Measurements from ENCODE around the gene AOAH. TPM values are rescaled to one million over a fixed set of nuclear protein-coding genes. Genes with fewer than 3 reads are reported as not detected.

Gene AOAH
- total RNA-seq, 4 donors from 2014 or later, result 0.68 to 12.0 (median 4.8) TPM

DNA sequence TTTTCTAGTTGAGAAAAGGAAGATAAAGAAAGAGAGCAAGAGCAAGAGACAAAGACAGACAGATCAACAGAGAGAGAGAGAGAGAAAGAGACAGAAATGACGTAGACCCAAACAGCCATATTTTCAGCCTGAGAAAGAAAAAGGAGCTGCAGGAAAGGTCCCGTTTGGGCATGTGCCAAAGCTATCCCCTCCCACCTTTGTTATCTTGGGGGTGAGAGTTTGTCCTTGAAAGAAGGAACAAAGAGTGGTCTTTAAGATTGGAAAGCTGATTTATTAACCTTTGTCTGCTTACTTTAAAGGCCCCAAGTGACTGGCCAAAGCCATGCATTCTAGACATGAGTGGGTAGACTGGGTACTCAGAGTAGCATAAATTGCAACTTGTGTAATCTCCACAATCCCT, 98.2 kb downstream of the AOAH start:
- H3K27me3 ChIP-seq, result no peaks in the 10 kb centered on the region
- H3K36me3 ChIP-seq, result no peaks in the 10 kb centered on the region
- H3K9me3 ChIP-seq, result no peaks in the 10 kb centered on the region
- no peak overlapping the region for H3K27ac ChIP-seq
- intact Hi-C loops (cut with DNase I), result no loop called here
- no peak overlapping the region for H3K4me3 ChIP-seq
- TF ChIP-seq POLR2A (IDR thresholded peaks at IDR 0.05), result no peak
- TF ChIP-seq CTCF (IDR thresholded peaks at IDR 0.05), result no peak
- no peaks in the 10 kb centered on the region for H3K4me1 ChIP-seq
- 72 to 73% methylated on average over 2 of the region's 2 CpGs for WGBS, 2 donors
- no peak for DNase-seq

DNA sequence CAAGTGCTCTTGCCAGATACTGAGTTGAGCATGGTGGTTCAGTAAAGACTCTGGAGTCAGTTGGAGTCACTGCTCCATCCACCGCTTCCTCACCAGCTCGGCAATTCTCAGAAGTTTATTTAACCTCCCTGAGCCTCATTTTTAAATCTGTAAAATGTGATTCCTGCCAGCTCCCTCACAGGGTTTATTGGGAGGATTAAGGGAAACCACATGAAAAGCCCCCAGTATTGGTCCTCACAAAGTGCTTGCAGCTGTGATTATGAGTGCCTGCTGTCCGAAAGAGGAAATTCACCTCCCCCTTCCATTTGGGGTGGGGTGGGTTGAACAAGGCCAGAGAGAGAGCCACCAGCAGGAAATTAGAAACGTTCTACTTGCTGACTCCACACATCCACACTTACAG, 99.0 kb downstream of the AOAH start:
- no peaks in the 10 kb centered on the region for H3K36me3 ChIP-seq
- intact Hi-C loops (cut with DNase I), result no loop called here
- H3K4me1 ChIP-seq, result no peaks in the 10 kb centered on the region
- no peak for DNase-seq
- H3K4me3 ChIP-seq, result no peak overlapping the region
- 62 to 64% methylated on average over 2 to 4 of the region's 4 CpGs for WGBS, 2 donors
- no peak for TF ChIP-seq CTCF (IDR thresholded peaks at IDR 0.05)
- no peak for TF ChIP-seq POLR2A (IDR thresholded peaks at IDR 0.05)
- H3K27ac ChIP-seq, result no peak overlapping the region
- H3K9me3 ChIP-seq, result no peaks in the 10 kb centered on the region
- H3K27me3 ChIP-seq, result no peaks in the 10 kb centered on the region

GRCh38 chr7:36623247-36623646, 101.0 kb downstream of the AOAH start:
- Histone ChIP-seq H3K4me1 (no peaks in the 10 kb centered on the region), H3K36me3 (no peaks in the 10 kb centered on the region), H3K27ac (no peak overlapping the region), H3K9me3 (no peaks in the 10 kb centered on the region), H3K27me3 (no peaks in the 10 kb centered on the region), H3K4me3 (no peak overlapping the region)
- intact Hi-C loops (cut with DNase I), result no loop called here
- 52 to 59% methylated on average over 1 of the region's 1 CpG for WGBS, 2 donors
- TF ChIP-seq POLR2A (IDR thresholded peaks at IDR 0.05) (no peak), CTCF (IDR thresholded peaks at IDR 0.05) (no peak)
- DNase-seq, result no peak

DNA sequence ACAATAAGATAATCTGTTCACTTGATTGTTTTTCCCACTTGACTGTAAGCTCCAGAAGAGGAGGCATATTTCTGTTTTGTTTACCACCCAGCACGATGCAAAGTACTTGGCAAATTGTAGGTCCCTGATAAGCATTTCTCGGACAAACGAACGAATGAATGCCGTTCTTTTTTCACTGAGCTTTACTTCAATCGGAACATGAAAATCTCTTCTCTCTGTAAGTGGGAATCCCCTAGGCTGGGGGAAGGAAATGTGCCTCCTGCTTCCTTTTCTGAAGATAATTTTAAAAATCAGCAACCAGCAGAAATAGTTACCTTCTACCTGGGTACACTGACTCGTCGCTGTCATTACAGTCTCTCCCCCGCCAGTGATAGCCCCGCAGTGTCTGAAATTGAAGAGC, 102.9 kb downstream of the AOAH start:
- WGBS, 2 donors, result 72 to 75% methylated on average over 9 to 10 of the region's 10 CpGs
- no peaks in the 10 kb centered on the region for H3K4me1 ChIP-seq

GRCh38 chr7:36620166-36620708, 104.1 kb downstream of the AOAH start:
- no peak for DNase-seq
- Histone ChIP-seq H3K27me3 (no peaks in the 10 kb centered on the region), H3K9me3 (no peaks in the 10 kb centered on the region), H3K36me3 (no peaks in the 10 kb centered on the region), H3K27ac (no peak overlapping the region), H3K4me1 (no peaks in the 10 kb centered on the region), H3K4me3 (no peak overlapping the region)
- 12 to 52% methylated on average over 4 of the region's 4 CpGs for WGBS, 2 donors
- TF ChIP-seq POLR2A (IDR thresholded peaks at IDR 0.05) (no peak), CTCF (IDR thresholded peaks at IDR 0.05) (no peak)
- intact Hi-C loops (cut with DNase I), result no loop called here

More for the DNA sequence above, 102.9 kb downstream of the AOAH start:
- Histone ChIP-seq H3K27ac (no peak overlapping the region), H3K9me3 (no peaks in the 10 kb centered on the region), H3K36me3 (no peaks in the 10 kb centered on the region), H3K4me3 (no peak overlapping the region), H3K27me3 (no peaks in the 10 kb centered on the region)
- no peak for DNase-seq
- intact Hi-C loops (cut with DNase I), result no loop called here
- TF ChIP-seq POLR2A (IDR thresholded peaks at IDR 0.05), result no peak
- no peak for TF ChIP-seq CTCF (IDR thresholded peaks at IDR 0.05)

All from esophagus squamous epithelium (tissue), 5 donors.